SK-N-SH (cell line): ENCODE measurements around the gene ABCG1. TPM values are rescaled to one million over a fixed set of nuclear protein-coding genes. Genes with fewer than 3 reads are reported as not detected.
A peak's percentile ranks its signal among the peaks of the same experiment; 100 is the strongest.

Experiments used
- CTCF ChIA-PET: fragments of 300-600, 350-600 bp; formaldehyde crosslinking; extraction: SDS; loops from one replicate; lab custom pipeline; 2021; lab: Yijun Ruan, JAX
- POLR2A ChIA-PET: fragments of 350-600 bp; sonication (Branson Sonifier 250); formaldehyde crosslinking; extraction: SDS; loops from one replicate; lab custom pipeline; 2020; ENCODE audit warnings: antibody characterized with exemption, inconsistent platforms; lab: Yijun Ruan, JAX
- DNase-seq: peaks from one replicate; pipeline ENCODE4 v3.0.0; 2012
- H2AFZ ChIP-seq: fragments of 200-600 bp; sonication (generic); 2 replicates; pipeline ENCODE4 v1.8.1; 2016; ENCODE audit warnings: antibody characterized with exemption, mild to moderate bottlenecking, low read depth
- H3F3A ChIP-seq: fragments of 200-600 bp; sonication (generic); replicated peaks from 2 replicates; pipeline ENCODE3; 2016; ENCODE audit warnings: antibody characterized with exemption, mild to moderate bottlenecking; ENCODE audit not compliant: insufficient read depth
- H3K27ac ChIP-seq, 2 experiments: fragments of 200-500 bp in 1 of 2; fragments of 200-600 bp in 1 of 2; sonication (Bioruptor generic) in 1 of 2; sonication (generic), shearing (Covaris generic) in 1 of 2; 2 replicates each; pipeline versions ENCODE4 v1.5.1 to v1.6.1; 2014 to 2016; ENCODE audit warnings: low read depth in 2 of 2, inconsistent platforms in 1 of 2, low read length in 1 of 2, mild to moderate bottlenecking in 1 of 2, mixed read lengths in 1 of 2
- H3K27me3 ChIP-seq: fragments of 200-600 bp; sonication (generic), shearing (Covaris generic); 2 replicates; pipeline ENCODE4 v1.6.1; 2016; ENCODE audit warnings: mixed run types; ENCODE audit not compliant: insufficient read depth
- H3K36me3 ChIP-seq, 2 experiments: fragments of 200-500 bp in 1 of 2; fragments of 200-600 bp in 1 of 2; sonication (Bioruptor generic) in 1 of 2; sonication (generic) in 1 of 2; replicated peaks in 1 of 2; 2 replicates each; pipeline versions ENCODE3 to v1.5.1; 2014 to 2016; ENCODE audit warnings: low read length in 1 of 2, mild to moderate bottlenecking in 1 of 2; ENCODE audit not compliant: insufficient read depth in 2 of 2, control insufficient read depth in 1 of 2
- H3K4me1 ChIP-seq, 2 experiments: fragments of 200-500 bp in 1 of 2; fragments of 200-600 bp in 1 of 2; sonication (Bioruptor generic) in 1 of 2; sonication (generic), shearing (Covaris generic) in 1 of 2; 2 replicates each; pipeline versions ENCODE4 v1.5.1 to v1.6.1; 2014 to 2016; ENCODE audit warnings: low read depth in 1 of 2, low read length in 1 of 2, mixed run types in 1 of 2; ENCODE audit not compliant: insufficient read depth in 2 of 2, control insufficient read depth in 1 of 2
- H3K4me2 ChIP-seq: fragments of 200-600 bp; sonication (generic), shearing (Covaris generic); 2 replicates; pipeline ENCODE4 v1.6.1; 2017; ENCODE audit warnings: mixed run types
- H3K4me3 ChIP-seq, 2 experiments: fragments of 200-500 bp in 1 of 2; fragments of 200-600 bp in 1 of 2; sonication (Bioruptor generic) in 1 of 2; sonication (generic), shearing (Covaris generic) in 1 of 2; 2 replicates each; pipeline versions ENCODE4 v1.5.1 to v1.8.1; 2014 to 2016; ENCODE audit warnings: low read depth in 2 of 2, inconsistent platforms in 1 of 2, low read length in 1 of 2, mild to moderate bottlenecking in 1 of 2, mixed read lengths in 1 of 2, moderate library complexity in 1 of 2
- H3K79me2 ChIP-seq: fragments of 200-600 bp; sonication (generic); 2 replicates; pipeline ENCODE4 v1.8.1; 2017; ENCODE audit warnings: mild to moderate bottlenecking; ENCODE audit not compliant: insufficient read depth
- H3K9ac ChIP-seq: fragments of 200-600 bp; sonication (generic); 2 replicates; pipeline ENCODE4 v1.6.1; 2017; ENCODE audit warnings: mixed run types
- H3K9me2 ChIP-seq: fragments of 200-600 bp; sonication (generic); 2 replicates; pipeline ENCODE4 v1.6.1; 2017; ENCODE audit warnings: mixed run types
- H3K9me3 ChIP-seq: fragments of 200-600 bp; sonication (generic); 2 replicates; pipeline ENCODE4 v1.6.1; 2017; ENCODE audit warnings: mixed run types, mild to moderate bottlenecking, moderate library complexity
- H4K20me1 ChIP-seq: fragments of 200-600 bp; sonication (generic); 2 replicates; pipeline ENCODE4 v1.6.1; 2017; ENCODE audit warnings: mild to moderate bottlenecking, mixed run types; ENCODE audit not compliant: insufficient read depth
- ELF1 ChIP-seq: IDR thresholded peaks from 2 replicates; pipeline ENCODE4 v1.4.0; 2012
- EZH2phosphoT487 ChIP-seq: fragments of 200-600 bp; sonication (generic); IDR thresholded peaks from 2 replicates; pipeline ENCODE4 v1.6.1; 2017; ENCODE audit warnings: low read depth, mixed run types, mild to moderate bottlenecking, antibody characterized with exemption, moderate library complexity, borderline replicate concordance
- FOSL2 ChIP-seq: IDR thresholded peaks from 2 replicates; pipeline ENCODE4 v1.4.0; 2012; ENCODE audit warnings: low read depth, mild to moderate bottlenecking, moderate library complexity, borderline replicate concordance
- FOXM1 ChIP-seq: IDR thresholded peaks from 2 replicates; pipeline ENCODE4 v1.4.0; 2012; ENCODE audit warnings: low read depth, mild to moderate bottlenecking
- GATA2 ChIP-seq: sonication (generic); formaldehyde crosslinking; IDR thresholded peaks from 2 replicates; pipeline ENCODE4 v1.5.0; 2020; ENCODE audit warnings: mild to moderate bottlenecking, missing genetic modification reagents
- JUND ChIP-seq: IDR thresholded peaks from 2 replicates; pipeline ENCODE4 v1.4.0; 2012
- MAX ChIP-seq: IDR thresholded peaks from 2 replicates; pipeline ENCODE4 v1.4.0; 2012; ENCODE audit warnings: low read depth
- MXI1 ChIP-seq: IDR thresholded peaks from 2 replicates; pipeline ENCODE4 v1.6.1; 2012; ENCODE audit warnings: mild to moderate bottlenecking, low read depth, low read length, improper control_type of control experiment
- NFIC ChIP-seq: IDR thresholded peaks from 2 replicates; pipeline ENCODE4 v1.4.0; 2012; ENCODE audit warnings: borderline replicate concordance
- NRF1 ChIP-seq: IDR thresholded peaks from 2 replicates; pipeline ENCODE4 v1.6.1; 2012; ENCODE audit warnings: low read depth, mild to moderate bottlenecking, low read length
- PBX3 ChIP-seq: IDR thresholded peaks from 2 replicates; pipeline ENCODE4; 2012
- RFX5 ChIP-seq: IDR thresholded peaks from 2 replicates; pipeline ENCODE4 v1.6.1; 2012; ENCODE audit warnings: mild to moderate bottlenecking, improper control_type of control experiment, low read length
- RXRA ChIP-seq: IDR thresholded peaks from 2 replicates; pipeline ENCODE4 v1.4.0; 2012; ENCODE audit warnings: low read depth, mild to moderate bottlenecking, borderline replicate concordance
- SIN3A ChIP-seq: IDR thresholded peaks from 2 replicates; pipeline ENCODE4 v1.6.1; 2012; ENCODE audit warnings: low read depth, mild to moderate bottlenecking, low read length, moderate library complexity, borderline replicate concordance
- SMC3 ChIP-seq: IDR thresholded peaks from 2 replicates; pipeline ENCODE4 v1.6.1; 2012; ENCODE audit warnings: low read depth, low read length, improper control_type of control experiment
- TCF12 ChIP-seq: IDR thresholded peaks from 2 replicates; pipeline ENCODE4 v1.4.0; 2012
- USF1 ChIP-seq: IDR thresholded peaks from 2 replicates; pipeline ENCODE4 v1.4.0; 2012; ENCODE audit warnings: low read depth, borderline replicate concordance
- USF2 ChIP-seq: fragments of 150-350 bp; IDR thresholded peaks from 2 replicates; pipeline ENCODE4 v1.6.1; 2017; ENCODE audit warnings: antibody characterized with exemption, low read length, low read depth, borderline replicate concordance
- YY1 ChIP-seq: IDR thresholded peaks from 2 replicates; pipeline ENCODE4 v1.4.0; 2012; ENCODE audit warnings: low read depth, mild to moderate bottlenecking
- ZBTB33 ChIP-seq: IDR thresholded peaks from 2 replicates; pipeline ENCODE4 v1.4.0; 2012; ENCODE audit warnings: low read depth, borderline replicate concordance
- WGBS: methylation state at CpG from one replicate; pipeline ENCODE4 v1.1.6; 2017; ENCODE audit warnings: low lambda C conversion rate; 5-methylcytosine and 5-hydroxymethylcytosine counted together
- polyA plus RNA-seq, 3 experiments: library from polyadenylated mRNA; depleted of rRNA; stranded (reverse); fragments of >200 nt; gene quantifications; 2 replicates each; pipeline ENCODE4 v1.2.3, GENCODE V29; 2012

The ABCG1 gene
- polyA plus RNA-seq, 1 of the 3 experiments (the other 2 are of a cell fraction) = 0.07 TPM

GRCh38 chr21:42236014-42236413, 17.1 kb downstream of the ABCG1 start:
- Histone ChIP-seq H3K4me3 (no peak overlapping the region), H2AFZ (no peak overlapping the region), H3K79me2 (no peaks in the 10 kb centered on the region), H3K4me1 (peaks cover 8 to 49% of the 10 kb centered on the region in 2 experiments; a peak in 3 of 4 replicates), H3K9me3 (no peaks in the 10 kb centered on the region), H3K36me3 (no peaks in the 10 kb centered on the region), H3K27me3 (peaks cover 6% of the 10 kb centered on the region; the same call in 1 of the 2 replicates), H3K9ac (no peak overlapping the region), H3F3A (no peaks in the 10 kb centered on the region), H3K27ac (peak overlapping the region in 1 of 2 experiments; percentile 89; a peak in 1 of 4 replicates), H3K9me2 (no peaks in the 10 kb centered on the region), H4K20me1 (no peaks in the 10 kb centered on the region), H3K4me2 (no peak overlapping the region)
- DNase-seq = no peak
- 80% methylated on average over 1 of the region's 10 CpGs for WGBS
- ChIA-PET CTCF (interaction anchor here (1.2 to 4.0 kb wide), 3 partner anchors 8 to 74 kb away, joined by 3 to 28 read pairs (median 3); no protein-coding TSS in a partner anchor), POLR2A (interaction anchor here (0.6 kb wide), 1 partner anchor 17 kb away, joined by 3 read pairs; no protein-coding TSS in a partner anchor)
- TF ChIP-seq TCF12 (no peak), USF1 (no peak), SIN3A (no peak), RFX5 (no peak), JUND (no peak), RXRA (no peak), ELF1 (no peak), USF2 (no peak), PBX3 (no peak), NRF1 (no peak), GATA2 (CRISPR knock-in tag) (no peak), NFIC (no peak), ZBTB33 (no peak), FOSL2 (no peak), FOXM1 (no peak), MXI1 (no peak), EZH2phosphoT487 (no peak), SMC3 (no peak), MAX (no peak), YY1 (no peak)
